Thoracic aorta (tissue), 2 donors: ENCODE measurements around the gene HADHA. TPM values are rescaled to one million over a fixed set of nuclear protein-coding genes. Genes with fewer than 3 reads are reported as not detected.

Experiments used
- ATAC-seq: fragments of 150-250 bp; one replicate; pipeline ENCODE4 v1.8.0; 2017; ENCODE audit warnings: low read depth; ENCODE audit not compliant: insufficient number of reproducible peaks, low FRiP score
- DNase-seq: peaks from one replicate; pipeline ENCODE4 v3.0.0-alpha.2; 2020; ENCODE audit warnings: low spot score
- H3K27ac ChIP-seq, 2 donors: fragments of 200-600 bp; sonication (generic); 1 replicate in 1 of 2; 2 replicates in 1 of 2; pipeline ENCODE4 v1.5.1; 2016; ENCODE audit warnings: mild to moderate bottlenecking in 2 of 2, moderate library complexity in 2 of 2
- H3K27me3 ChIP-seq: fragments of 200-600 bp; sonication (generic); replicated peaks from 2 replicates; pipeline ENCODE4 v1.6.0; 2016; ENCODE audit warnings: mild to moderate bottlenecking; ENCODE audit not compliant: insufficient read depth
- H3K36me3 ChIP-seq: fragments of 200-600 bp; sonication (generic); one replicate; pipeline ENCODE4 v1.5.1; 2016
- H3K4me1 ChIP-seq, 2 donors: fragments of 200-600 bp; sonication (generic); 1 replicate in 1 of 2; 2 replicates in 1 of 2; pipeline versions ENCODE4 v1.5.1 to v1.6.0; 2016; ENCODE audit warnings: low read depth in 2 of 2, mild to moderate bottlenecking in 1 of 2; ENCODE audit not compliant: control insufficient read depth in 1 of 2
- H3K4me3 ChIP-seq: fragments of 200-600 bp; sonication (generic); 2 replicates; pipeline ENCODE4 v1.5.1; 2016; ENCODE audit warnings: mild to moderate bottlenecking
- H3K9me3 ChIP-seq: fragments of 200-600 bp; sonication (generic); 2 replicates; pipeline ENCODE4 v1.5.1; 2016
- CTCF ChIP-seq: fragments of 200-600 bp; sonication (generic); IDR thresholded peaks from one replicate; pipeline ENCODE4 v1.5.1; 2019; ENCODE audit warnings: antibody characterized with exemption
- total RNA-seq, 2 donors: library from RNA; depleted of rRNA; stranded (reverse); fragments of >200 nt; gene quantifications; one replicate each; pipeline versions ENCODE4 v1.1.0 to v1.2.3, GENCODE V29; 2016

Gene HADHA
- total RNA-seq, 2 donors from 2014 or later, result 85.6 to 88.6 TPM

- H3K4me3 ChIP-seq, result no peak overlapping the region
- H3K4me1 ChIP-seq, result peaks cover 0 to 5% of the 10 kb centered on the region in 2 donors
- no peaks in the 10 kb centered on the region for H3K27me3 ChIP-seq
- no peak for TF ChIP-seq CTCF
- H3K9me3 ChIP-seq, result no peaks in the 10 kb centered on the region
- ATAC-seq (no peak), DNase-seq (no peak)
- H3K36me3 ChIP-seq, result peaks cover 70% of the 10 kb centered on the region
- no peak overlapping the region for H3K27ac ChIP-seq
These were observed 9.3 kb downstream of the HADHA start for GRCh38 chr2:26235089-26235488.

- Histone ChIP-seq H3K9me3 (no peaks in the 10 kb centered on the region), H3K36me3 (peaks cover 74% of the 10 kb centered on the region), H3K27ac (no peak overlapping the region), H3K27me3 (no peaks in the 10 kb centered on the region), H3K4me1 (no peaks in the 10 kb centered on the region), H3K4me3 (no peak overlapping the region)
- TF ChIP-seq CTCF, result no peak
- DNase-seq (no peak), ATAC-seq (no peak)
These were observed 13.6 kb downstream of the HADHA start for GRCh38 chr2:26230806-26231205.

- peaks cover 70% of the 10 kb centered on the region for H3K36me3 ChIP-seq
- no peaks in the 10 kb centered on the region for H3K9me3 ChIP-seq
- ATAC-seq (no peak), DNase-seq (no peak)
- TF ChIP-seq CTCF, result no peak
- no peaks in the 10 kb centered on the region for H3K27me3 ChIP-seq
- no peaks in the 10 kb centered on the region for H3K4me1 ChIP-seq
- no peak overlapping the region for H3K4me3 ChIP-seq
- H3K27ac ChIP-seq, result no peak overlapping the region
These were observed 14.8 kb downstream of the HADHA start for GRCh38 chr2:26229595-26229994.

- Histone ChIP-seq H3K9me3 (no peaks in the 10 kb centered on the region), H3K36me3 (peaks cover 33% of the 10 kb centered on the region), H3K27ac (no peak overlapping the region), H3K4me1 (no peaks in the 10 kb centered on the region), H3K27me3 (no peaks in the 10 kb centered on the region), H3K4me3 (no peak overlapping the region)
- DNase-seq (no peak), ATAC-seq (no peak)
- no peak for TF ChIP-seq CTCF
These were observed 20.3 kb downstream of the HADHA start for GRCh38 chr2:26224095-26224494.

GRCh38 chr2:26223018-26223417 lies 21.4 kb downstream of the HADHA start:
- no peak for ATAC-seq
- H3K4me1 ChIP-seq, result no peaks in the 10 kb centered on the region
- no peak for DNase-seq
- no peaks in the 10 kb centered on the region for H3K27me3 ChIP-seq
- peaks cover 23% of the 10 kb centered on the region for H3K36me3 ChIP-seq
- H3K9me3 ChIP-seq, result no peaks in the 10 kb centered on the region
- TF ChIP-seq CTCF, result no peak
- no peak overlapping the region for H3K27ac ChIP-seq
- no peak overlapping the region for H3K4me3 ChIP-seq
